PC-9 (cell line): ENCODE results near the gene ZC3HAV1.

Source experiments
- EZH2 ChIP-seq: fragments of 200-600 bp; sonication (generic); IDR thresholded peaks from 2 replicates; pipeline ENCODE4 v1.8.0; 2017; ENCODE audit warnings: antibody characterized with exemption, low read depth
- TF ChIP-seq, protein P1 (sequence below): fragments of 200-600 bp; sonication (generic); conservative IDR thresholded peaks from 2 replicates; pipeline ENCODE4 v1.6.1; 2017; ENCODE audit warnings: mixed run types, antibody characterized with exemption, mild to moderate bottlenecking, moderate library complexity

DNA sequence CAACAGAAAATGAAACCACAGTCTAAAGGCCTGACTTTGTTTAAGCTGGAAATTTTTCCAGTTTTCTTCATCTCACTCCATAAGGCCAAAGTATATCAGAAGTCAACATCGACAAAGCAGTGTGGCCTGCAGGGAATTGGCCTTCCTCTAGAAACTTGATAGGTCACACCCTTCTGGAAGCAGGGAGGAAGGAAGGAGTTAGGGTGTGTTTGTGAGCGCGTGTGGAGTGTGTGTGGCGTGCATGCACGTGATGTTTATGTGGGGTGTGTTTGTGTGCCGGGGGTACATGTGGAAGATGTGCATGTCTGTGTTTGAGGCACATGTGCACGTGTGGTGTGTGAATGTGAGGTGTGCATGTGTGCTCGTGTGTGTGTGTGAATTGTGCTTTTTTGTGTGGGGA is 28.6 kb downstream of the ZC3HAV1 start:
- TF ChIP-seq, protein P1, sequence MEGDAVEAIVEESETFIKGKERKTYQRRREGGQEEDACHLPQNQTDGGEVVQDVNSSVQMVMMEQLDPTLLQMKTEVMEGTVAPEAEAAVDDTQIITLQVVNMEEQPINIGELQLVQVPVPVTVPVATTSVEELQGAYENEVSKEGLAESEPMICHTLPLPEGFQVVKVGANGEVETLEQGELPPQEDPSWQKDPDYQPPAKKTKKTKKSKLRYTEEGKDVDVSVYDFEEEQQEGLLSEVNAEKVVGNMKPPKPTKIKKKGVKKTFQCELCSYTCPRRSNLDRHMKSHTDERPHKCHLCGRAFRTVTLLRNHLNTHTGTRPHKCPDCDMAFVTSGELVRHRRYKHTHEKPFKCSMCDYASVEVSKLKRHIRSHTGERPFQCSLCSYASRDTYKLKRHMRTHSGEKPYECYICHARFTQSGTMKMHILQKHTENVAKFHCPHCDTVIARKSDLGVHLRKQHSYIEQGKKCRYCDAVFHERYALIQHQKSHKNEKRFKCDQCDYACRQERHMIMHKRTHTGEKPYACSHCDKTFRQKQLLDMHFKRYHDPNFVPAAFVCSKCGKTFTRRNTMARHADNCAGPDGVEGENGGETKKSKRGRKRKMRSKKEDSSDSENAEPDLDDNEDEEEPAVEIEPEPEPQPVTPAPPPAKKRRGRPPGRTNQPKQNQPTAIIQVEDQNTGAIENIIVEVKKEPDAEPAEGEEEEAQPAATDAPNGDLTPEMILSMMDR: no peak
- TF ChIP-seq EZH2: no peak
